ENCODE data around the gene SOWAHB. TPM values are rescaled to one million over a fixed set of nuclear protein-coding genes. Genes with fewer than 3 reads are reported as not detected.

The SOWAHB gene
- polyA plus RNA-seq, 2 of the 4 experiments (the other 2 are of a cell fraction) = 0.04 to 0.10 TPM

- TF ChIP-seq JUN (IDR thresholded peaks at IDR 0.05) = no peak
These were observed 7.6 kb upstream of the SOWAHB start (continued) for GRCh38 chr4:76905521-76905920.

- FAIRE-seq (no peak), DNase-seq (ENCODE audit: low read depth in 1 of 2, low spot score in 1 of 2) (no peak), ATAC-seq (no peak)
- Histone ChIP-seq H3K9me3 (no peaks in the 10 kb centered on the region), H3K4me1 (no peaks in the 10 kb centered on the region), H3K4me3 (no peak overlapping the region), H3K4me2 (no peak overlapping the region), H3K27ac (no peak overlapping the region)
- ChIA-PET POLR2A (no interaction called here), CTCF (no interaction called here)
- no peak for TF ChIP-seq CHD4 (IDR thresholded peaks at IDR 0.05; ENCODE audit: borderline replicate concordance)
- no peak for TF ChIP-seq NFE2L2 (conservative IDR thresholded peaks at IDR 0.05; ENCODE audit: low read length)
- no peak for TF ChIP-seq BHLHE40 (IDR thresholded peaks at IDR 0.05; ENCODE audit: low read depth, low read length)
- TF ChIP-seq CTCF (IDR thresholded peaks at IDR 0.05) = no peak
- TF ChIP-seq FOSB (CRISPR knock-in tag; IDR thresholded peaks at IDR 0.05) = no peak
- TF ChIP-seq JUN (IDR thresholded peaks at IDR 0.05) = no peak
- no peak for TF ChIP-seq PHF8 (IDR thresholded peaks at IDR 0.05; ENCODE audit: borderline replicate concordance, low read depth)
- no peak for TF ChIP-seq ZFP36 (IDR thresholded peaks at IDR 0.05; ENCODE audit: borderline replicate concordance, partially characterized antibody)
- no peak for TF ChIP-seq RFX5 (IDR thresholded peaks at IDR 0.05)
- TF ChIP-seq RARB (CRISPR knock-in tag; IDR thresholded peaks at IDR 0.05) = no peak
- no peak for TF ChIP-seq ZC3H11A (IDR thresholded peaks at IDR 0.05)
- no peak for TF ChIP-seq KDM1A (IDR thresholded peaks at IDR 0.05; ENCODE audit: low read depth)
- no peak for TF ChIP-seq MAFK (IDR thresholded peaks at IDR 0.05; ENCODE audit: partially characterized antibody)
- no peak for TF ChIP-seq NPAS2 (CRISPR knock-in tag; IDR thresholded peaks at IDR 0.05; ENCODE audit: borderline replicate concordance)
- TF ChIP-seq HMGXB4 (CRISPR knock-in tag; IDR thresholded peaks at IDR 0.05; ENCODE audit: borderline replicate concordance) = no peak
- no peak for TF ChIP-seq MYC (IDR thresholded peaks at IDR 0.05; ENCODE audit: borderline replicate concordance, low read length)
- TF ChIP-seq TP53 (CRISPR knock-in tag; IDR thresholded peaks at IDR 0.05) = no peak
- 15% methylated on average over 4 of the region's 4 CpGs for WGBS (ENCODE audit: missing lambda C conversion rate)
These were observed 6.8 kb upstream of the SOWAHB start for GRCh38 chr4:76904646-76905190.

- DNase-seq (ENCODE audit: low read depth in 1 of 2, low spot score in 1 of 2) (no peak), ATAC-seq (no peak), FAIRE-seq (no peak)
- Histone ChIP-seq H3K4me3 (no peak overlapping the region), H3K27ac (no peak overlapping the region), H3K9me3 (no peaks in the 10 kb centered on the region), H3K4me2 (no peak overlapping the region), H3K4me1 (no peaks in the 10 kb centered on the region)
- POLR2A ChIA-PET = no interaction called here
- WGBS (ENCODE audit: missing lambda C conversion rate) = 18% methylated on average over 3 of the region's 3 CpGs
- CTCF ChIA-PET = no interaction called here
- no peak for TF ChIP-seq TFCP2L1 (CRISPR knock-in tag; IDR thresholded peaks at IDR 0.05)
- TF ChIP-seq SREBF2 (IDR thresholded peaks at IDR 0.05) = no peak
- no peak for TF ChIP-seq CEBPB (IDR thresholded peaks at IDR 0.05)
- TF ChIP-seq RARB (CRISPR knock-in tag; IDR thresholded peaks at IDR 0.05) = no peak
- no peak for TF ChIP-seq NFE2L2 (conservative IDR thresholded peaks at IDR 0.05; ENCODE audit: low read length)
- no peak for TF ChIP-seq KDM1A (IDR thresholded peaks at IDR 0.05; ENCODE audit: low read depth)
These were observed 4.4 kb upstream of the SOWAHB start for GRCh38 chr4:76902233-76902890.
